Measurements from ENCODE around the gene KCNMB2.
"Not testable (repeated sequence)": the region's sequence is repeated elsewhere in the genome, so short reads cannot be mapped to it uniquely, and the experiment has no call there.

Gene KCNMB2

DNA sequence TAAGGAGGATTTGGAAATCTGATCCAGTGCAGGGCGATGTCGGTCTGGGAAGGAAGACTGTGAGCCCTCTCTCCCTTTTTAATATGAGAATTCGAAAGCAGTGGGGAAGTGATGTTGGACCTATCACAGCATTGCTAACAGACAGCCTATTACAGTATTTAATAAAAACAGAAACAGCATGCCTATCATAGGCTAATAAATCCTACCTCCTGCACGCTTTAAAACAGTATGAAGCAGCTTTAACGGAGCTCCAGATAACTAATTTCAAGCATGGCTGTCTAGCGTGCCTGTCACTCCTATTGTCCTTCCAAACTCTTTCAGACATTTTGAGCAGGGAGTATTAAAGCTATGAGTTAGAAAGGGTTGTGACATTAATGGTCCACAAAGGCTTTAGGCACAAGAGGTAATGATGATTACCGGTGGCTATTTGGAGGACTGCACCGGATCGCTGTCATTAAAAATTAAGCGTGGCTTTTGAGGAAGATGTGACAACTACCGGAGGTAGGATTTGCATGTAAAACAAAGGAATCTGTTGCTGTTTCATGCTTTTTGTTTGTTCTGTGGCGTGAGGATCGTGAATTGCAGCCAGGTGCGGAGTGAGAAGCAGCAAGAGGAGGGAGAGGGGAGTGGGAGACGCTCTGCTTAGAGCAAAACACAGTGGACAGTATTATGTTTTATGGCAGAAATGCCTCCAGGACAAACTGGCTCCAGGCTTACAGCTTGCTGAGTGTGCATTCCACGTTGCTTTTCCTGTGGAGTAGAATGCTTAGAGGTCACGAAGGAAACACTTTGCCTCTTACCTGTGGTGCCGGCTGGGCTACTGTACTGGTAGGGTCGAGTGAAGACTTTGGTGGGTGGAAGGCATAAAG, at the start of gene KCNMB2:
KCNMB2 (plus strand) TSS at position 226 of the 869 bp plus-strand sequence.
- no peak for DNase-seq (ENCODE audit: low read depth, low spot score)

DNA sequence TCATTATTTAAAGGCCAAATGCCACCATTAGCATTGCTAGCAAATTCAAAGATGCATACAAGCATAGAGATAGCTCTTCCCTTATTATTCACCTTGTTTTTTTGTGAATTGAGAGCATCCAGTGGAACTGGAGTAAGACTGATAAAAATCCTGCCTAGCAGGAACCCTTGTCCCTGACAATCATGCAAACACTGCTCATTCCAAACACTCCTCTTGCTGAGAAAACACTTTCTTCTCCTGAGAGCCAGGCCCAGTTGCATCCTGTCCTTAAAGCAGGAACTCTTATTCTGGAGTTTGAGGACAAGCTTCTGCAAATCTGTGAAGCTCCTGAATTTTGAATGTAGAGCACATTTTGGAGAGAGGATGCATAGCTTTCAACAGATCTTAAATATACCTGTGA, 49.3 kb upstream of the KCNMB2 start:
- no peak for DNase-seq (ENCODE audit: low read depth, low spot score)

DNA sequence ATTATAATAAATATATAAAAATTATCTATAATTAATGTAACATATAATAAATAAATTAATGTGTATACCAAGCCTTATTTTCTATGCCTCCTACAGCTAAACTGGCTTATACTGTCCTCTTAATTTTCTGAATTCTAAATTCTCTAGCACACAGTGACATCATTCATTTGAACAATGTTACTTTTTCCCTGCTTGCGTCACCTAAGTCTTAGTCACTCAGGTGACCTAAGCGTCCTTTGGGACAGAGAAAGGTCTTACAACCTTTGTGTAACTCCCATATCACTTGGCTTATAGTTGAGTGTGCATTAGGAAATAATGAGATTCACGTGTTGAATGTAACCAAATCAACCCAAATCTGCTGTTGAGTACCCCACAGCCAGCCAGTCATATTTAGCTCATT, 48.5 kb upstream of the KCNMB2 start:
- no peak for DNase-seq (ENCODE audit: low read depth, low spot score)

DNA sequence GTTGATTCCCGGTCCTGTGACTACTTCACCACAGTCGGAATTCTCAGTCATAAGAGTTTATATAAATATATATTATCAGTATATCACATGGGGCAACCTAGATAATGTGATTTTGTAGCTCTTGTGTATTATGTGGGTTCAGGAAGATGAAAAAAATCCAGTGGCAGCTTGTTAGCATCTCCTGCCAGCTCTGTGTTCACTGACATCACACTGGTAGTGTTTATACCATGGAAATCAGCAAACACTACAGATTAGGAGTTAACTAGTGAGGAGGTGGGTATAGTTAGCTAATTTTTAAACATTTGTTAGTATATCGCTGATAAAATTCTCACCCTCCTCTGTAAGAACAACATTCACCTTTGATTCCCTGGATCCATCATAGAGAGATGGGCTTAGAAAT, 44.5 kb upstream of the KCNMB2 start:
- DNase-seq (ENCODE audit: low read depth, low spot score): no peak

DNA sequence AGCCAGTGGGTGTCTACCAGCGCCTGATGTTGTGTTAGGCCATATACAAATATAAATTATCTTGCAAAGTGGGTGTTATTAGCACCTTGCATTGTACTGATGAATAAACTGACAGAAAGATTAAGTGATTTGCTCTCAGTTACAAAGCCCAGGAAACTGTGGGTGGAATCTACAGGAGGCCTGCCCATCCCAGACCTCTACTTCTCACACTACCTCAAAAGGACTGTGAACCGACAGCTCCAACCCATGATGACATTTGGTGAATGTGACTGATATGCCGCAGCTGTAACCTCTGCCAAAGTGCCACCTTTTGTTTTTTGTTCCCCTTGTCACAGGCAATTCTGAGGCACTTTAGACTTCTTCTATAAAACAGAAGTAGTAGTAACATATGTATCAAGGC, 43.7 kb upstream of the KCNMB2 start:
- DNase-seq (ENCODE audit: low read depth, low spot score): no peak

DNA sequence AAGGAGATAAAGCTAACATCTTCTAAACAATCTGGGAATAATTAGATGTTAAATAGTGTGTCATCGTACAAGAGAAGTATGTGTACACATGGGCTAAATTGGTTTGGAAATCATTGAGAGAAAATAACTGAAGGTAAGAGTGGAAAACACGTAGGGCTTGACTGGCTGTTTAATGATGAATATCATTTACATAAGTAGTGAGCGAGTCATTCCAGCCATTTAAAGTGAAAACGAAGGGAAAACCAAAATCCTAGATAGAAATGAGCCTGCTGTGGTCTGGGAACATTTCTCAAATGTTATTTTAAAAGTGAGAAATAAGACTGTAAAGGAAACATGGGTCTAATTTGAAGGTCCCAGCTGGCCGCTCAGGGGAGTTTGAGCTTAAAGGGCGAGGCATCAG, 41.9 kb upstream of the KCNMB2 start:
- no peak for DNase-seq (ENCODE audit: low read depth, low spot score)

DNA sequence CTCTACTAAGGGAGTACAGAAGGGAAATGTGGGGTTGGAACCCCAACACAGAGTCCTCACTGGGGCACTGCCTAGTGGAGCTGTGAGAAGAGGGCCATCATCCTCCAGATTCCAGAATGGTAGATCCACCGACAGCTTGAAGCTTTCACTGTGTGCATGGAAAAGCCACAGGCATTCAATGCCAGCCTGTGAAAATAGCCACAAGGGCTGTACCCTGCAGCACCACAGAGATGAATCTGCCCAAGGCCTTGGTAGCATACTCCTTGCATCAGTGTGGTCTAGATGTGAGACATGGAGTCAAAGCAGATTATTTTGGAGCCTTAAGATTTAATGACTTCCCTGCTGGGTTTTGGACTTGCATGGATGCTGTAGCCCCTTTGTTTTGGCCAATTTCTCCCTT, 39.3 kb upstream of the KCNMB2 start:
- DNase-seq (ENCODE audit: low read depth, low spot score): no peak

DNA sequence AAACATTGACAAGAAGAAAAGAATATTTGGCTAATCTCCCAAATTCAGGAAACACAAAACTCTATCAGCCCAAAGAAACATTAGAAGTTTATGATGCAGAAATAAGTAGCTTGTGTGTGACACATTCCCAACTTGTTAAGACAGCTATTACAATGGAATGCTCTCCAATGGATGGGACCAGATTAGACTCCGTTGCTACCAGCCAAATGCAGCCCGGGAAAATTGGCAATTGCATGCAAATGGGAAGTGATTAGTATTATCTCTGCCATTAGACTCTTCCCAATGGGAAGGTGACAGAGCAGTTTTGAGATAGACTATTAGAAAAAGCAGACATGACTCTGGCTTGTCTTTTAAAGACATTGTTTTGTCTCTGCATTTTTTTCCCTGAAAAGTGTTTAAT, 37.4 kb upstream of the KCNMB2 start:
- no peak for DNase-seq (ENCODE audit: low read depth, low spot score)

DNA sequence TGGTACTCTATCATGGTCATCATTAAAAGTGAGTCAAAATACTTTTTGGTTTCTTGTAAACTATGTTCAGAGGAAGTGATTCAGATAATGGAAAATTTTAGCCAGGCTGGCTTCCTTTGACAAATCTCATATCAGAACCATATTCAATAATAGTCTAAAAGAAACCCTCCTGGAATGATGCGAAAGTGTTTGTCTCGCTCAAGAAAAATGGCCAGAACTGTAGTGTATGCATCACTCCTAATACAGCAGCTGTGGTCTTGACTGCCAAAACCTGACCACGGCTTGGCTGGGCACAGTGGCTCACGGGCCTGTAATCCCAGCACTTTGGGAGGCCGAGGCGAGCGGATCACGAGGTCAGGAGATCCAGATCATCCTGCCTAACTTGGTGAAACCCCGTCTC, 35.6 kb upstream of the KCNMB2 start:
- DNase-seq (ENCODE audit: low read depth, low spot score): no peak

DNA sequence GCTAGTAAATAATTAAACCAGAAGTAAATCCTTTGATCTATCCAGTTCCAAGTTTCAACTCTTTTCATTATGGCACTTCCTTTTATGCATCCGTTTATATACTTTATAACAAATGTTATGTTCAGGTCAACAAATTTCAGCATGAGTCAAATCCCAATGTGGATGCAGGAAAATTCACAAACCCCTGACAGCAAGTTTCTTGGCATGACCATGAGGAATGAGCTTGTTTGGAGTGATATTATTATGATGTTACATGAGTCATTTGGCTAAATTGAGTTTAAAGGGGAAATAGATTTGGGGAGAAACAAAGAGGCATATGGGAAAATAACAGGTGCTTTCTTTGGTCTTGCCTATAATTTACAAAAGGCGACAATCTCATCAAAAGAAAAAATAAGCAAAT, 32.1 kb upstream of the KCNMB2 start:
- no peak for DNase-seq (ENCODE audit: low read depth, low spot score)

DNA sequence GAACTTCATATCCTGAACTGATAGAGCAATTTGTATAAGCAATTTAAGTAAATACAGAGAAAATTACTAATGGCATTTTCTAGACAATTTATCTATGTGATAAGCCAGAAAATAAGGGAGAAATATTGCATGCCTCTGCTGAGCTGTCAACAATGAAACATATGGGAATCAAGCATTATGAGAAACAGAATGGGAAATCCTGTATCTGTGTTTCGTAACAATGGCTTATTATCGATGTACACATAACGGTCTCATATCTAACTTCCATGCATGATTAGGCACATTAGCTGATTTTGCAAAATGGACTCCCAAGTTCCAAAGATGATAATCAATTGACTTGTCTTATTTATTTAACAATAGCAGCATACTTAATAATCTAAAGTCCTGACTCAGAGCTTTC, 30.4 kb upstream of the KCNMB2 start:
- no peak for DNase-seq (ENCODE audit: low read depth, low spot score)

DNA sequence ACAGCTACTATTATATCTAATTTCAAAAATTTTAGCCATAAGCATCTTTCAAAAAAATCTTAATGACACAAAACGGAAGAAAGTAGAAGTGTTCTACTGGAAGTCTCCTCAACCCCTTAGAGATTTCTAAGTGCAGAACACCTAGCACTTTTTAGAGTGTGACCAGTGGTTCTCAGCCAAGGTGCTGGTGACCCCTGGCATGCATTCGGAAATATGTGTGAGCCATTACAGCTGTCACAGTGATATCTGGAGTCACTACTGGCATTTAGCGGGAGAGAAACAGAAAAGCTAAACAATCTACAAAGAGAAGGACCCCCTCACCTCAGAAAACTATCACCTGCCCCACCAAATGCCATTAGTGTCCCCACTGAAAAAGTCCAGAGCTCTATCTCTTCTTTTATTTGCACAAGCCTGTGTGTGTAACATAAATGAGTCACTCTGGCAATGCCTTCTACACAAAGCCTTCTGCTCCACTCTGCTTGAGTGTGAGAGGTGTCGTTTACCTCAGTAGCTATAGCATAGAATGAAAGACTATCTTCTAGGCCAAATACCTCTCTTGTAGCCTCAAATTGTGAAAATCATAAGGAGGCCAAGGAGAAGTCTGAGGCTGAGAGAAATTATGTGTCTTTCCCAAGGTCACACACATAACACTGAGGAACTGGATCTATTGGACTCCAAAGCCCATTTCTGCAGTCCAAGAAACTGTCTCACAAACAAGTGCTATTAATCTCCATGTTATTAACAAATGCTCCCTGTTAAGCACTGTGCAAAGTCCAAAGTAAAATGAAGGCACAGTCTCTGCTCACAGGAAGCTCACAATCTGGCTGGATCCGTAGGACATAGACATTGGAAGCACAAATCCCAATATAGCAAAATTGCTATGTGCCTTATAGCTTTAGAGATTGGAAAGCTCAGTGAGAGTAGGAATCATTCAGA, 28.5 kb upstream of the KCNMB2 start:
- DNase-seq (ENCODE audit: low read depth, low spot score): no peak

DNA sequence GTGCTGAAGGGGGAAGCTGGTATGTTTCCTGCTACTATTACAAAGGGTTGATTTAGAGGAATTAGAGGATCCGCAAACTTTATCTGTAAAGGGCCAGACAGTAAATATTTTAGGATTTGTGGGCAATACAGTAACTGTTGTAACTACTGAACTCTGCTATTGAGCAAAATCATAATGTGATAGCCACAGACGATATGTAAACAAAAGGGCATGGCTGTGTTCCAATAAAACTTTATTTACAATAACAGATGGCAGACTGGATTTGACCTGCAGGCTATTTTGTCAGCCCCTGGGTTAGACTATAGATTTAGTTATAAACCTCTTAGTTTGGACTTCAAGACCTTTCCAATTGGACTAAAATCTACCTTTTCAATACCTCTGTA, 27.8 kb upstream of the KCNMB2 start:
- DNase-seq (ENCODE audit: low read depth, low spot score): no peak

DNA sequence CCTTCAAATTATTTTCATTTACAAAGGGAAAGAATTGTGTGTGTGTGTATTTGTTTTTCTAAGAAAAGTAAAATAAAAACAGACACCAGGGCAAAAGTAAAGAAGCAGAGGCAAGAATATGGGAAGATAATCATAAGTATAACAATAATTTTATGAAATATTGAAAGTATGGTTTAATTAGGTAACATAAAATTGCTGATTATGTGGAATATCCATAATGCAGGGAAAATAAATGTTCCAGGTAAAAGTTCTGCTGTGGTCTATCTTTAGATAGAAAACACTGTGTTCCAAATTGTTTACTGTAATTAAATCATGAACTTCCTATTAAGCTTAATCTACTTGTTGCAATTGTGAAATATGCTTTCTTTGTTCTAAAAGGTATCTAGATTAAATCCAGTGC, 25.7 kb upstream of the KCNMB2 start:
- DNase-seq (ENCODE audit: low read depth, low spot score): no peak

DNA sequence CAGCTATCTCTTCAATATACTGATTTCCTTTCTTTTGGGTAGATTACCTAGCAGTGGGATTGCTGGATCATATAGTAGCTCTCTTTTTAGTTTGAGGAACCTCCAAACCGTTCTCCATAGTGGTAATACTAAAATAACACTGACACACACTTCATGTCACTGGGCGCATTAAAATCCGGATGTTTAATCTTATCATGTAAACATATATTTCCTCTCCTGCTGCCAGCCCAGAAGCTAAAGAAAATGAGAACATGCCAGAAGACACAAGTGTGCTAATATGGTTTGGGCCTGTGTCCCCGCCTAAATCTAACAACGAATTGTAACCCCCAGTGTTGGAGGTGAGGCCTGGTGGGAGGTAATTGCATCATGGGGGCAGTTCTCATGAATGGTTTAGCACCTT, 23.6 kb upstream of the KCNMB2 start:
- no peak for DNase-seq (ENCODE audit: low read depth, low spot score)

DNA sequence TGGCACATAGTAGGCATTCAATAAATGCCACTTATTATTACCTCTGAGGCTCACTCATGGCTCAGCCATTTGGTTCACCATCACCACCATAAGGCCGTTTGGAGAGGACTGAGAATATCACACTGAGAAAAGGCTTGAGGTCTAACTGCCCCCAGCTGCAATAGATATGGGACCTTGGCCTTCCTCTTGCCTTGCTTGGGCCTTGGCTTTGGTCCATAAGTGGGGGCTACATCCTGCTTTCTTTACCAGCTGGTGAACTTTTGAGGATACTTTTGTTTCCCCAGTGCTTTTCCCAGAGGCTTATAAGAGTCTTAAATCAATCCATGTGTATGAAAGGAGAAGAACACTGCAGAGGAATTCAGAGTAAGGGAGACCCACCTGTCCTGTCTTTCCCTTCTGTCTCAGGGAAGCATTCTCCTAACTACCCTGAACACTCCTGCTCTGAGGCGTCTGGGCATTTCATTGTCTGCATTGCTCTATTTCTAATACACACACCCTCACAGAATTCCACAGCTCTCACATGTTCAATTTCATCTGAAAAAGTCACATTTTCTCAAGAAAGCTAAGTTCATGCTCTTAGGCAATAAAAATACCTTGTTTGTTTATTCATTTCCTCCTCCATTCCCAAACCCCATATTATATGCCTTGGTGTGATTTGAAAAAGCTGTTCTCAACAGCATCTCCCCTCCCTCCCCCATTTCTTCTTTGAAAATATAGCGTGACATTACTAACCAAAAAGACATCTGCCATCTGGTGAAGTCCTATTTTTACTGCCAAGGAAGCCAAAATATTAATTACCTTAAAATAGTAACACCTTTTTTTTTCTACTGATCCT, 22.5 kb upstream of the KCNMB2 start:
- DNase-seq (ENCODE audit: low read depth, low spot score): no peak

DNA sequence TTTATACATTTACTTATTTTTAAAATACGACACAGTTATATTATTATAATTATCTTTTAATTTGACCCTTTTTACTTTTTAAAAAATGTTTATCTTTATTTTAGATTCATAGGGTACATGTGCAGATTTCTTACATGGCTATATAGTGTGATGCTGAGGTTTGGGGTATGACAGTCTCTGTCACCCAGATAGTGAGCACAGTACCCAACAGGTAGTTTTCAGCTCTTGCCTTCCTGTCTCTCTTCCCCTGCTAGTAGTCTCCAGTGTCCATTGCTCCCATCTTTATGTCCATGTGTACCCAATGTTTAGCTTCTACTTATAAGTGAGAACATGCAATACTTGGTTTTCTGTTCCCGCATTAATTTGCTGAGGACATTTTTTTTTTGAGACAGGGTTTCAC, 21.8 kb upstream of the KCNMB2 start:
- no peak for DNase-seq (ENCODE audit: low read depth, low spot score)

DNA sequence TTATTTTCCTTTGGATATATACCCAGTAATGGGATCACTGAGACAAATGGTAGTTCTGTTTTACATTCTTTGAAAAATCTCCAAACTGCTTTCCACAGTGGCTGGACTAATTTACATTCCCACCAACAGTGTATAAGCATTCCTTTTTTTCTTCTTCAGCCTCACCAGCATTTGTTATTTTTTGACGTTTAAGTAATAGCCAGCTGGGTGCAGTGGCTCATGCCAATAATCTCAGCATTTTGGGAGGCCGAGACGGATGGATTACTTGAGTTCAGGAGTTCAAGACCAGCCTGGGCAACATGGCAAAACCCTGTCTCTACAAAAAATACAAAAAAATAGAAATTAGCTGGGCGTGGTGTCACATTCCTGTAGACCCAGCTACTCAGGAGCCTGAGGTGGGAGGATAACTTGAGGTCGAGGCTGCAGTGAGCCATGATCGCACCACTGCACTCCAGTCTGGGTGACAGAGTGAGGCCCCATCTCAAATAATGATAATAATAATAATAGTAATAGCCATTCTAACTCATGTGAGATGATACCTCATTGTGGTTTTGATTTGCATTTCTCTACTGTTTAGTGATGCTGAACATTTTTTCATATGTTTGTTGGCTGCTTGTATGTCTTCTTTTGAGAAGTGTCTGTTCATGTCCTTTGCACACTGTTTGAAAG, 21.0 kb upstream of the KCNMB2 start:
- not testable (repeated sequence) for DNase-seq (ENCODE audit: low read depth, low spot score)

DNA sequence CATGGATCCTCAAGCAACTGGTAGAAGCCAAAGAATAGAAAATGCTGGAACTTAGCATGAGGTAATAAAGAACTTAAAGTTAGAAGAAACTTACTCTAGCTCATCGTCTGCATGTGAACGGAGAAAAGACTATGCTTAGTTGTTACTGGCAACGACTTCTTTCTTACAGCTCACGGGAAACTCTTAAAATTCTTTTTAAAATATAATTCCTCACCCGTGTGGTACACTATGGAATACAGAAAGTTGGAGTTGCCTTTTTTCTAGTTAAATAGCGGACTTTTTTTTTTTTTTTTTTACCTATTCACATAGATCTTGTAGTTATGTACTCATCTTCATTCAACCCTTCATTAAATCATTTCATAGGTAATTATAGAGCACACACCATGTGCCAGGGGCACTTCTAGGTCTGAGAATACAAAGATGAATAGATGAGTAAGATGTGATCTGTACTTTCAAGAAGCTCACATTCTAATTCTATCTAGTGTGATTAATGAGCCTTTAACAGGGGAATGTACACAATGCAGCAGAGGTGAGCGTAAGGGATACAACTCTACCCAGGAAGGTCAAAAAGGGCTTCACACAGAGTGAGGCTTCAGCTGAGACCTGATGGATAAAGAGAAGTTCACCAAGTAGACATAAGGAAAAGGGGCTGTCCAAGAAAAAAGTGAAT, 18.4 kb upstream of the KCNMB2 start:
- DNase-seq (ENCODE audit: low read depth, low spot score): no peak

DNA sequence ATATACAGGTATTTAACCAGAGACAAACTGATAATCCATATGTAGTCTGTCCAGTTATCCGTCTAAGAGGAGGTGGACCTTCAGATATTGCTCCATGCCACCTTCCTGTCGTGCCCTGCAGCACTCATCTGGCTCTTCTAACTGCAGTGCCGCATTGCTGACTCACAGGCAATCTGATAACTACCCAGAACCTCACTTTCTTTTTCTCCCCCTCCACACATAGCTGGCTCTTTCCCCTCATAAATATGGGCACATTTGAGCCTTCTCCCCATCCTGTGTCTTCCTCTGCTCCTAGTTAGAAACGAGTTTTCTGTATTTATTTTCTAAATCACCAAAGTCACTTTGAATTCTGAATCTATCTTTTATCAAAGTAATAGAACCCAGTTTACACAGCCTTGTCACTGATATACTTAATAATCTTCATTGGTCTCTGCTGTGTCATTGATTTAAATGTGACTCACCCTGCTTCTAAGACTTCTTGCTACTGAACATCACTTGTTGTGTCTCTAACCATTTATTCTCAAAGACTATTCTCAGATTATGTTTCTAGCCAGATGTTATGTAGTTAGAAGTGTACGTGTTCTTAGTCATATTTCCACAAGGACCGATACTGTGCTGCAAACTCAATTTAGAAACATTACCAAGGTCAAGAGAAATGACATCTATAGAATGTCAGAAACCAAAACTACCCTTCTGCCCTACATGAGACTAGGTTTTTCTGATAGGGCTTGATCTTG, 17.4 kb upstream of the KCNMB2 start:
- DNase-seq (ENCODE audit: low read depth, low spot score): no peak
